HCT116 (cell line): ENCODE data around the gene UPF3B. TPM values are rescaled to one million over a fixed set of nuclear protein-coding genes. Genes with fewer than 3 reads are reported as not detected.
"Not testable (repeated sequence)": the region's sequence is repeated elsewhere in the genome, so short reads cannot be mapped to it uniquely, and the experiment has no call there.

Experiments used
- ATAC-seq: fragments of 200-7000 bp; cut with Tn5 transposase; 2 replicates; pipeline ENCODE4 v1.9.1; 2020; ENCODE audit warnings: mild to moderate bottlenecking, moderate library complexity
- BruUV-seq: library from RNA; stranded (reverse); fragments of 400-500 nt; replicated peaks from 2 replicates; lab custom pipeline; 2021; lab: Mats Ljungman, UMichigan
- CTCF ChIA-PET: fragments of 300-600 bp; sonication (Branson Sonifier 250); formaldehyde crosslinking; loops from one replicate; lab custom pipeline; 2021; ENCODE audit warnings: antibody characterized with exemption; lab: Charles Lee
- POLR2A ChIA-PET: fragments of 300-600, 350-600 bp; sonication (Branson Sonifier 250); formaldehyde crosslinking; loops from one replicate; lab custom pipeline; 2021; ENCODE audit warnings: antibody characterized with exemption; lab: Charles Lee
- RAD21 ChIA-PET, 2 experiments: fragments of 300-600 bp; sonication (Branson Sonifier 250); formaldehyde crosslinking; loops; one replicate each; lab custom pipeline; 2023; ENCODE audit warnings: low total read pairs in 2 of 2; ENCODE audit not compliant: uncharacterized antibody in 2 of 2, unreplicated experiment in 2 of 2, low non-redundant PET in 1 of 2; lab: Charles Lee
- DNase-seq: peaks from one replicate; pipeline ENCODE4 v3.0.0-alpha.2; 2010; ENCODE audit warnings: low read depth, low spot score
- H2AFZ ChIP-seq: fragments of 200-600 bp; shearing (Covaris generic), sonication (generic); 2 replicates; pipeline ENCODE4 v1.6.1; 2017; ENCODE audit warnings: low read depth, mixed run types, mixed read lengths, antibody characterized with exemption, low read length; ENCODE audit not compliant: poor library complexity, severe bottlenecking
- H3K27ac ChIP-seq: 2 replicates; pipeline ENCODE4 v1.5.1; 2012; ENCODE audit warnings: low read depth, low read length
- H3K27me3 ChIP-seq: fragments of 200-600 bp; sonication (generic); 2 replicates; pipeline ENCODE4 v1.6.1; 2016; ENCODE audit warnings: mixed run types, low read length, mixed read lengths; ENCODE audit not compliant: insufficient read depth
- H3K36me3 ChIP-seq, 2 experiments: fragments of 200-500 bp in 1 of 2; fragments of 200-600 bp in 1 of 2; sonication (Bioruptor generic) in 1 of 2; sonication (generic) in 1 of 2; 2 replicates each; pipeline versions ENCODE4 v1.5.1 to v1.6.1; 2014 to 2016; ENCODE audit warnings: low read length in 2 of 2, inconsistent platforms in 1 of 2, mixed read lengths in 1 of 2, mixed run types in 1 of 2; ENCODE audit not compliant: insufficient read depth in 2 of 2, control insufficient read depth in 1 of 2
- H3K4me1 ChIP-seq, 2 experiments: fragments of 200-600 bp in 1 of 2; sonication (generic) in 1 of 2; 2 replicates each; pipeline versions ENCODE4 v1.5.1 to v1.6.1; 2012 to 2017; ENCODE audit warnings: low read length in 2 of 2, inconsistent platforms in 1 of 2, mild to moderate bottlenecking in 1 of 2, mixed read lengths in 1 of 2, mixed run types in 1 of 2, moderate library complexity in 1 of 2; ENCODE audit not compliant: insufficient read depth in 2 of 2, control insufficient read depth in 1 of 2
- H3K4me2 ChIP-seq: fragments of 200-600 bp; sonication (generic); 2 replicates; pipeline ENCODE4 v1.6.1; 2017; ENCODE audit warnings: mixed run types, low read length, mixed read lengths
- H3K4me3 ChIP-seq, 2 experiments: fragments of 200-600 bp in 1 of 2; sonication (generic) in 1 of 2; replicated peaks in 1 of 2; 2 replicates each; pipeline ENCODE4 v1.5.1; 2011 to 2016; ENCODE audit warnings: low read length in 2 of 2, control low read depth in 1 of 2, low read depth in 1 of 2, mild to moderate bottlenecking in 1 of 2, mixed read lengths in 1 of 2, mixed run types in 1 of 2
- H3K79me2 ChIP-seq: fragments of 200-600 bp; sonication (generic); 2 replicates; pipeline ENCODE4 v1.6.1; 2017; ENCODE audit warnings: mild to moderate bottlenecking, mixed run types, low read length, moderate library complexity, mixed read lengths; ENCODE audit not compliant: insufficient read depth
- H3K9ac ChIP-seq: fragments of 200-600 bp; sonication (generic); 2 replicates; pipeline ENCODE4 v1.6.1; 2016; ENCODE audit warnings: low read length, mixed read lengths
- H3K9me2 ChIP-seq: fragments of 200-600 bp; sonication (generic), shearing (Covaris generic); 2 replicates; pipeline ENCODE4 v1.6.1; 2017; ENCODE audit warnings: mixed run types, mild to moderate bottlenecking, moderate library complexity; ENCODE audit not compliant: insufficient read depth
- H3K9me3 ChIP-seq, 2 experiments: fragments of 200-500 bp in 1 of 2; fragments of 200-600 bp in 1 of 2; sonication (Bioruptor generic) in 1 of 2; sonication (generic) in 1 of 2; 2 replicates each; pipeline ENCODE4 v1.6.1; 2014 to 2017; ENCODE audit warnings: low read length in 2 of 2, mixed read lengths in 2 of 2, inconsistent platforms in 1 of 2, low read depth in 1 of 2, mild to moderate bottlenecking in 1 of 2, mixed run types in 1 of 2, moderate library complexity in 1 of 2; ENCODE audit not compliant: control insufficient read depth in 1 of 2, insufficient read depth in 1 of 2
- H4K20me1 ChIP-seq: fragments of 200-600 bp; sonication (generic), shearing (Covaris generic); 2 replicates; pipeline ENCODE4 v1.6.1; 2017; ENCODE audit warnings: mixed run types, mild to moderate bottlenecking, moderate library complexity; ENCODE audit not compliant: insufficient read depth
- POLR2AphosphoS5 ChIP-seq: IDR thresholded peaks from 2 replicates; pipeline ENCODE4 v1.6.1; 2011; ENCODE audit warnings: mild to moderate bottlenecking, low read depth, low read length, moderate library complexity
- SP1 ChIP-seq: IDR thresholded peaks from 2 replicates; pipeline ENCODE4 v1.6.1; 2012; ENCODE audit warnings: low read depth
- SRF ChIP-seq: IDR thresholded peaks from 2 replicates; pipeline ENCODE4 v1.6.1; 2012; ENCODE audit warnings: low read depth
- YY1 ChIP-seq: IDR thresholded peaks from 2 replicates; pipeline ENCODE4 v1.6.1; 2011; ENCODE audit warnings: low read length, low read depth, moderate library complexity, mild to moderate bottlenecking; ENCODE audit not compliant: insufficient replicate concordance; ENCODE audit errors: extremely low read depth
- ZNF274 ChIP-seq: fragments of 200-500 bp; sonication (Bioruptor generic); IDR thresholded peaks from 2 replicates; pipeline ENCODE4 v1.6.1; 2014; ENCODE audit warnings: mild to moderate bottlenecking, low read depth, low read length, inconsistent platforms
- intact Hi-C: fragments of 100-400 bp; cut with micrococcal nuclease; formaldehyde crosslinking; loops from 2 replicates; pipeline ENCODE4 v1.10.0; 2022
- total RNA-seq: library from RNA; stranded (reverse); gene quantifications from one replicate; pipeline ENCODE4 v1.2.1, GENCODE V29; 2021; ENCODE audit not compliant: unreplicated experiment
- TF ChIP-seq, protein P1 (sequence below): IDR thresholded peaks from 2 replicates; pipeline ENCODE4 v1.6.1; 2012

The UPF3B gene
- total RNA-seq, 1 experiment from 2014 or later: 11.9 TPM

GRCh38 chrX:119821703-119822102, 31.1 kb downstream of the UPF3B start:
- H3K9ac ChIP-seq, BruUV-seq, H3K4me2 ChIP-seq, H3K9me2 ChIP-seq, POLR2A ChIA-PET, H3K27ac ChIP-seq, H3K27me3 ChIP-seq, H3K9me3 ChIP-seq, H4K20me1 ChIP-seq, H3K4me3 ChIP-seq, ATAC-seq, RAD21 ChIA-PET, H3K4me1 ChIP-seq, DNase-seq, H2AFZ ChIP-seq, H3K36me3 ChIP-seq, intact Hi-C loops, H3K79me2 ChIP-seq: not testable (repeated sequence)
- CTCF ChIA-PET: interaction anchor here (0.6 kb wide), 1 partner anchor 68 kb away, joined by 3 read pairs; no protein-coding TSS in a partner anchor

DNA sequence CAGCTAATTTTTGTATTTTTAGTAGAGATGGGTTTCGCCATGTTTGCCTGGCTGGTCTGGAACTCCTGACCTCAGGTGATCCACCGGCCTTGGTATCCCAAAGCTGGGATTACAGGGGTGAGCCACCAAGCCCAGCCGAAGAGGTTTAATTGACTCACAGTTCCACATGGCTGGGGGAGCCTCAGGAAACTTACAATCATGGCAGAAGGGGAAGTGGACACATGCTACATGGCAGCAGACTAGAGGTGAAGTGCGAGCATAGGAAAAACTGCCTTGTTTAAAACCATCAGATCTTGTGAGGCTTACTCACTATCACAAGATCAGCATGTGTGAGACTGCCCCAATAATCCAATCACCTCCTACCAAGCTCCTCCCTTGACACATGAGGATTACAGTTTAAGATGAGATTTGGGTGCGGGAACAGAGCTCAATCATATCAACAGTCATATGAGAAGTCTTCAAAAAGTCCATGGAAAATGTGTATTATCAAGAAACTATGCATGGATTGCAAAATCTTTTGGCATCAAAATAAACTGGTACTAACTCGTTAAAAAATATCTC, 35.6 kb downstream of the UPF3B start:
- Histone ChIP-seq H3K4me2 (no peak overlapping the region), H3K27me3 (no peaks in the 10 kb centered on the region), H3K36me3 (no peaks in the 10 kb centered on the region), H3K9me2 (no peaks in the 10 kb centered on the region), H3K27ac (no peak overlapping the region), H3K4me1 (no peaks in the 10 kb centered on the region), H3K79me2 (no peaks in the 10 kb centered on the region), H4K20me1 (no peaks in the 10 kb centered on the region), H2AFZ (no peak overlapping the region), H3K9me3 (no peaks in the 10 kb centered on the region), H3K4me3 (no peak overlapping the region), H3K9ac (no peak overlapping the region)
- intact Hi-C loops: no loop called here
- no TSS peak for BruUV-seq
- no peak for DNase-seq
- ATAC-seq: no peak
- POLR2A ChIA-PET: interaction anchor here (1.1 kb wide), 1 partner anchor 26 kb away, joined by 3 read pairs; the partner anchor contains the start of gene RPL39
- RAD21 ChIA-PET: no interaction called here
- no peak for TF ChIP-seq YY1
- TF ChIP-seq SRF: no peak
- TF ChIP-seq SP1: no peak
- no peak for TF ChIP-seq ZNF274
- no peak for TF ChIP-seq POLR2AphosphoS5
- TF ChIP-seq, protein P1, sequence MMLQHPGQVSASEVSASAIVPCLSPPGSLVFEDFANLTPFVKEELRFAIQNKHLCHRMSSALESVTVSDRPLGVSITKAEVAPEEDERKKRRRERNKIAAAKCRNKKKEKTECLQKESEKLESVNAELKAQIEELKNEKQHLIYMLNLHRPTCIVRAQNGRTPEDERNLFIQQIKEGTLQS: no peak
- CTCF ChIA-PET: no interaction called here
